22Rv1 (cell line): ENCODE data around the gene TNFRSF25.
A peak's percentile ranks its signal among the peaks of the same experiment; 100 is the strongest.
"Not testable (repeated sequence)": the region's sequence is repeated elsewhere in the genome, so short reads cannot be mapped to it uniquely, and the experiment has no call there.

Experiments
- H3K27ac ChIP-seq: fragments of 450-650 bp; 2 replicates; pipeline ENCODE4 v1.5.1; 2017
- CTCF ChIP-seq: fragments of 450-650 bp; IDR thresholded peaks from 2 replicates; pipeline ENCODE4 v1.5.1; 2017; ENCODE audit warnings: mild to moderate bottlenecking
- ZFX ChIP-seq: fragments of 450-650 bp; IDR thresholded peaks from 2 replicates; pipeline ENCODE4 v1.6.1; 2017; ENCODE audit warnings: antibody characterized with exemption, borderline replicate concordance

Gene TNFRSF25

GRCh38 chr1:6447016-6447817 is 18.8 kb downstream of the TNFRSF25 start:
- H3K27ac ChIP-seq = no peak overlapping the region

GRCh38 chr1:6446665-6447015 is 19.3 kb downstream of the TNFRSF25 start:
- TF ChIP-seq ZFX (no peak), CTCF (no peak)
- no peak overlapping the region for H3K27ac ChIP-seq

More at GRCh38 chr1:6447016-6447817, 18.8 kb downstream of the TNFRSF25 start:
- TF ChIP-seq ZFX (no peak), CTCF (no peak)

GRCh38 chr1:6445929-6446328 is 20.0 kb downstream of the TNFRSF25 start:
- not testable (repeated sequence) for H3K27ac ChIP-seq

GRCh38 chr1:6445062-6445763 is 20.8 kb downstream of the TNFRSF25 start:
- peak; percentile 81 for TF ChIP-seq CTCF
- no peak for TF ChIP-seq ZFX

GRCh38 chr1:6444377-6444776 is 21.6 kb downstream of the TNFRSF25 start:
- no peak for TF ChIP-seq ZFX
- no peak for TF ChIP-seq CTCF
- H3K27ac ChIP-seq = no peak overlapping the region

More at GRCh38 chr1:6445062-6445763, 20.8 kb downstream of the TNFRSF25 start:
- H3K27ac ChIP-seq = no peak overlapping the region

- TF ChIP-seq CTCF = no peak
- TF ChIP-seq ZFX = no peak
- no peak overlapping the region for H3K27ac ChIP-seq
These were observed 22.4 kb downstream of the TNFRSF25 start for GRCh38 chr1:6443339-6444115.

GRCh38 chr1:6441586-6441985 is 24.4 kb downstream of the TNFRSF25 start:
- H3K27ac ChIP-seq = no peak overlapping the region
- TF ChIP-seq ZFX (no peak), CTCF (no peak)
